NCI-H2196 (cell line): ENCODE measurements around the gene IKZF2.

Experiments
- DNase-seq: peaks from one replicate; lab custom pipeline; 2025; ENCODE audit not compliant: unreplicated experiment; lab: John Stamatoyannopoulos, UW

IKZF2 gene

GRCh38 chr2:213152888-213153287 lies 1.5 kb upstream of the IKZF2 start:
- DNase-seq, result no peak

GRCh38 chr2:213152065-213152794 lies 818 bp upstream of the IKZF2 start:
- peak; percentile 65 for DNase-seq

GRCh38 chr2:213150315-213151097 lies 906 bp downstream of the IKZF2 start:
- peak; percentile 28 for DNase-seq

- no peak for DNase-seq
Measured at GRCh38 chr2:213149949-213150314, 1.5 kb downstream of the IKZF2 start.

- no peak for DNase-seq
Measured at GRCh38 chr2:213149294-213149875, 2.0 kb downstream of the IKZF2 start.

GRCh38 chr2:213148572-213149261 lies 2.7 kb downstream of the IKZF2 start:
- DNase-seq, result no peak

- DNase-seq, result no peak
Measured at GRCh38 chr2:213147538-213147937, 3.9 kb downstream of the IKZF2 start.

- peak; percentile 47 for DNase-seq
Measured at GRCh38 chr2:213145715-213146242, 5.6 kb downstream of the IKZF2 start.

- no peak for DNase-seq
Measured at GRCh38 chr2:213137064-213137463, 14.3 kb downstream of the IKZF2 start.

- DNase-seq, result no peak
Measured at GRCh38 chr2:213129311-213129710, 22.1 kb downstream of the IKZF2 start.

- DNase-seq, result no peak
Measured at GRCh38 chr2:213125646-213126347, 25.6 kb downstream of the IKZF2 start.

- peak; percentile 25 for DNase-seq
Measured at GRCh38 chr2:213122725-213123124, 28.7 kb downstream of the IKZF2 start.

GRCh38 chr2:213121690-213122089 lies 29.7 kb downstream of the IKZF2 start:
- no peak for DNase-seq

GRCh38 chr2:213119061-213119809 lies 32.2 kb downstream of the IKZF2 start:
- no peak for DNase-seq

- DNase-seq, result no peak
Measured at GRCh38 chr2:213108308-213108707, 43.1 kb downstream of the IKZF2 start.

- DNase-seq, result no peak
Measured at GRCh38 chr2:213107728-213108127, 43.7 kb downstream of the IKZF2 start.

GRCh38 chr2:213105212-213105611 lies 46.2 kb downstream of the IKZF2 start:
- no peak for DNase-seq

GRCh38 chr2:213104903-213105202 lies 46.6 kb downstream of the IKZF2 start:
- no peak for DNase-seq

- peak; percentile 36 for DNase-seq
Measured at GRCh38 chr2:213104092-213104902, 47.1 kb downstream of the IKZF2 start.
